ENCODE measurements around the gene ARF5. TPM values are rescaled to one million over a fixed set of nuclear protein-coding genes. Genes with fewer than 3 reads are reported as not detected.

Gene ARF5
- total and polyA plus RNA-seq, 4 donors: 115 to 239 (median 159) TPM

DNA sequence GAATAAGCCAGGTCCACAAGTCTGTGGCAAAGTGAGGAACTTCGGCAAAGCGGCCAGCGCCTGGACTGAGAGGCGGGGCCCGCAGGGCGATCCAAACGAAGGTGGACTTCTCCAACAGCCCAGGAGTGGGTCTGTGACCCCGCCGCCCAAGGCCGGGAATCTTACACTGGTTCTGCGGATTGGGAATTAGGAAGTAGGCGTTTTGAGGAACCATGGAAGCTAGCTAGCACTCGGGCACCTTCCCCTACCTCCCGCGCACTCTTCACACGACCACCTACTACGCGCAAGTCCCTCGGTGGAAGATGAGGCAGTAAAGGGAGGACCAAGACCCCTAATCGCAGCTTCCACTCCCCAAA is 570 bp upstream of the ARF5 start:
- no peak for DNase-seq
- Histone ChIP-seq H3K4me3 (peak overlapping the region; percentile 59), H3K27me3 (ENCODE audit: control insufficient read depth in 3 of 3, insufficient read depth in 3 of 3, low read length in 2 of 3) (no peaks in the 10 kb centered on the region), H3K36me3 (ENCODE audit: control insufficient read depth in 4 of 4, insufficient read depth in 4 of 4, low read length in 4 of 4) (peaks cover 3 to 25% (median 17%) of the 10 kb centered on the region in 4 donors), H3K9ac (ENCODE audit: insufficient read depth in 1 of 2, low read length in 2 of 2) (peak overlapping the region; percentile 65 to 69), H3K27ac (ENCODE audit: low read depth in 1 of 2, low read length in 1 of 2) (peak overlapping the region; percentile 82 to 89), H3K9me3 (ENCODE audit: control insufficient read depth in 4 of 4, insufficient read depth in 3 of 4, low read length in 3 of 4) (no peaks in the 10 kb centered on the region), H3K4me1 (ENCODE audit: control insufficient read depth in 5 of 5, insufficient read depth in 5 of 5, low read length in 5 of 5) (peaks cover 6 to 43% (median 24%) of the 10 kb centered on the region in 5 donors)
- 54 to 63% methylated on average over 20 of the region's 20 CpGs for WGBS, 2 donors
- TF ChIP-seq, protein P1, sequence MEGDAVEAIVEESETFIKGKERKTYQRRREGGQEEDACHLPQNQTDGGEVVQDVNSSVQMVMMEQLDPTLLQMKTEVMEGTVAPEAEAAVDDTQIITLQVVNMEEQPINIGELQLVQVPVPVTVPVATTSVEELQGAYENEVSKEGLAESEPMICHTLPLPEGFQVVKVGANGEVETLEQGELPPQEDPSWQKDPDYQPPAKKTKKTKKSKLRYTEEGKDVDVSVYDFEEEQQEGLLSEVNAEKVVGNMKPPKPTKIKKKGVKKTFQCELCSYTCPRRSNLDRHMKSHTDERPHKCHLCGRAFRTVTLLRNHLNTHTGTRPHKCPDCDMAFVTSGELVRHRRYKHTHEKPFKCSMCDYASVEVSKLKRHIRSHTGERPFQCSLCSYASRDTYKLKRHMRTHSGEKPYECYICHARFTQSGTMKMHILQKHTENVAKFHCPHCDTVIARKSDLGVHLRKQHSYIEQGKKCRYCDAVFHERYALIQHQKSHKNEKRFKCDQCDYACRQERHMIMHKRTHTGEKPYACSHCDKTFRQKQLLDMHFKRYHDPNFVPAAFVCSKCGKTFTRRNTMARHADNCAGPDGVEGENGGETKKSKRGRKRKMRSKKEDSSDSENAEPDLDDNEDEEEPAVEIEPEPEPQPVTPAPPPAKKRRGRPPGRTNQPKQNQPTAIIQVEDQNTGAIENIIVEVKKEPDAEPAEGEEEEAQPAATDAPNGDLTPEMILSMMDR (IDR thresholded peaks at IDR 0.05; ENCODE audit: control extremely low read depth, extremely low read depth): no peak
- no peak for ATAC-seq (ENCODE audit: insufficient read depth, low FRiP score)

DNA sequence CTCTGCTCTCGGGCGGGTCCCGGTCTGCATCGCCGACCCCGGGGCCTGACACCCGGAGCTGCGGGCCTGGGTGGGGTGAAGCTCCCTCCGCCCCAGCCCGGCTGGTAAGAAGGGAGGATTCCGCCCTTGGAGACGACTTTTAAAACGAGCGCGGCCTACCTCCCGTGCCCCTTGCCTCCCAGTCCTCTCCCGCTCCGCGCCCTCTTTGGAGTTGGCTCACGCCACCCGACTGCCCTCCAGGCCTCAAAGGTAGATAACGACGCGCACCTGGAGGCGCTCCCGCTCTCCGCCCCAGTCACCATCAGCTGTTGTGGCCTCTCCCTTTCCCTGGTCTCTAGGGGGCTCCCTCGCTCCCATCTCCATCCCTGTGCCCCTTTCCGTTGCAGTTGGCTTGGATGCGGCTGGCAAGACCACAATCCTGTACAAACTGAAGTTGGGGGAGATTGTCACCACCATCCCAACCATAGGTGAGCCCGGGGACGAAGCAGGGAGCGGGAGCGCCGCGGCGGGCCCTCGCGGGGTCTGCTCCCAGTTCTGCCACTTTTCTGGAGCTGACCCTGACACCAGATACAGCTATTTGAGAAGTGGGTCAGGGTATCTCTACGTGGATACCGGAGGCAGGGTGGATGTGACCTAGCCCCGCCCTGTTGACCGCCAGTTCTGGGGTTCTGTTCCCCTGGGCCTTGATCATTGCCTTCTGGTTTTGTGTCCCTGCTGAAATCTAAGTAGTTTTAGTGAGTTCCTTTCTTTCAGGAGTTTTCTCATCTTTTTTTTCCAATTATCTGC is 679 bp downstream of the ARF5 start:
- H3K27ac ChIP-seq (ENCODE audit: low read depth in 1 of 2, low read length in 1 of 2): peak overlapping the region; percentile 77 to 84
- ATAC-seq (ENCODE audit: insufficient read depth, low FRiP score) (peak; percentile 7), DNase-seq (peak; percentile 69 to 77 (median 70))
- 9 to 10% methylated on average over 41 to 43 of the region's 43 CpGs for WGBS, 2 donors
- H3K36me3 ChIP-seq (ENCODE audit: control insufficient read depth in 4 of 4, insufficient read depth in 4 of 4, low read length in 4 of 4): peaks cover 3 to 18% (median 13%) of the 10 kb centered on the region in 4 donors
- no peaks in the 10 kb centered on the region for H3K27me3 ChIP-seq (ENCODE audit: control insufficient read depth in 3 of 3, insufficient read depth in 3 of 3, low read length in 2 of 3)
- TF ChIP-seq, protein P1 (IDR thresholded peaks at IDR 0.05; ENCODE audit: control extremely low read depth, extremely low read depth): peak; percentile 30
- H3K9me3 ChIP-seq (ENCODE audit: control insufficient read depth in 4 of 4, insufficient read depth in 3 of 4, low read length in 3 of 4): no peaks in the 10 kb centered on the region
- peaks cover 3 to 35% (median 18%) of the 10 kb centered on the region in 5 donors for H3K4me1 ChIP-seq (ENCODE audit: control insufficient read depth in 5 of 5, insufficient read depth in 5 of 5, low read length in 5 of 5)
- peak overlapping the region; percentile 50 for H3K4me3 ChIP-seq
- H3K9ac ChIP-seq (ENCODE audit: insufficient read depth in 1 of 2, low read length in 2 of 2): peak overlapping the region; percentile 57 to 76

DNA sequence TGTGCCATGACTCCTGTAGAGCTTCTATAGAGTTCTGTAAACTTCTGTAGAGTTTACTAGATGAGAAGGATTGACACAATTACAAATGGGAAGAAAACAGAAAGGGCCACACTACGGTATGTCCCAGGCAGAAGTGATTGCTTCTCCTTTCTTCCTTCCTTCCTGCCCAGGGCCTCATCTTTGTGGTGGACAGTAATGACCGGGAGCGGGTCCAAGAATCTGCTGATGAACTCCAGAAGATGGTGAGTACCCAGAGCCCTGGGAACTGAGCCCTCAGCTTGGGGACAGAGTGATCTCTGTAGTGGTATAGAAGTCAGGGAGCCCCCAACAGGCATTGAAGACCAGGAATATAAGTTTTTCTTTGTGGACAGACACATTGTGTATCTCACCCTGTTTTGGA is 1.7 kb downstream of the ARF5 start:
- TF ChIP-seq, protein P1 (IDR thresholded peaks at IDR 0.05; ENCODE audit: control extremely low read depth, extremely low read depth): no peak
- H3K36me3 ChIP-seq (ENCODE audit: control insufficient read depth in 4 of 4, insufficient read depth in 4 of 4, low read length in 4 of 4): peaks cover 3 to 18% (median 13%) of the 10 kb centered on the region in 4 donors
- 34 to 58% methylated on average over 3 of the region's 3 CpGs for WGBS, 2 donors

More for the DNA sequence above, 1.7 kb downstream of the ARF5 start:
- Histone ChIP-seq H3K4me3 (no peak overlapping the region), H3K9ac (ENCODE audit: insufficient read depth in 1 of 2, low read length in 2 of 2) (no peak overlapping the region), H3K9me3 (ENCODE audit: control insufficient read depth in 4 of 4, insufficient read depth in 3 of 4, low read length in 3 of 4) (no peaks in the 10 kb centered on the region), H3K27ac (ENCODE audit: low read depth in 1 of 2, low read length in 1 of 2) (no peak overlapping the region), H3K4me1 (ENCODE audit: control insufficient read depth in 5 of 5, insufficient read depth in 5 of 5, low read length in 5 of 5) (peaks cover 0 to 25% (median 10%) of the 10 kb centered on the region in 5 donors), H3K27me3 (ENCODE audit: control insufficient read depth in 3 of 3, insufficient read depth in 3 of 3, low read length in 2 of 3) (no peaks in the 10 kb centered on the region)
- DNase-seq: no peak
- ATAC-seq (ENCODE audit: insufficient read depth, low FRiP score): no peak

All from lung (tissue), 12 donors.